ENCODE results near the gene CCDC150. TPM values are rescaled to one million over a fixed set of nuclear protein-coding genes. Genes with fewer than 3 reads are reported as not detected.

Gene CCDC150
- total RNA-seq, 1 experiment from 2014 or later, result 13.1 TPM

- peaks cover 19% of the 10 kb centered on the region for H3K4me1 ChIP-seq (ENCODE audit: insufficient read depth, low read length)
- no peak overlapping the region for H3K4me2 ChIP-seq (ENCODE audit: low read length)
- DNase-seq (no peak), ATAC-seq (no peak)
- no peaks in the 10 kb centered on the region for H3K79me2 ChIP-seq (ENCODE audit: low read length)
- no peak overlapping the region for H3K4me3 ChIP-seq (ENCODE audit: low read length)
- H3K9ac ChIP-seq (ENCODE audit: low read length), result no peak overlapping the region
- TF ChIP-seq EZH2 (IDR thresholded peaks at IDR 0.05; ENCODE audit: low read length, unreplicated experiment) (no peak), EZH2phosphoT487 (IDR thresholded peaks at IDR 0.05; ENCODE audit: borderline replicate concordance, low read length) (no peak), CTCF (conservative IDR thresholded peaks at IDR 0.05; ENCODE audit: low read depth, low read length) (no peak)
- no peak overlapping the region for H2AFZ ChIP-seq (ENCODE audit: low read length)
- intact Hi-C loops (cut with micrococcal nuclease), result loop anchor here (10.0 kb wide), 1 partner anchor 164 kb away; no protein-coding TSS in a partner anchor
- H3K27ac ChIP-seq (ENCODE audit: low read length), result no peak overlapping the region
- ChIA-PET CTCF (no interaction called here), POLR2A (ENCODE audit: unreplicated experiment) (no interaction called here)
- H3K27me3 ChIP-seq (ENCODE audit: low read length), result peaks cover 6% of the 10 kb centered on the region
- BruUV-seq (replicated peaks), result no TSS peak
- H3K9me3 ChIP-seq (ENCODE audit: low read length), result no peaks in the 10 kb centered on the region
- H4K20me1 ChIP-seq (ENCODE audit: low read length), result no peaks in the 10 kb centered on the region
- no peaks in the 10 kb centered on the region for H3K9me2 ChIP-seq (replicated peaks; ENCODE audit: low read length)
- H3K36me3 ChIP-seq (ENCODE audit: low read depth, low read length), result no peaks in the 10 kb centered on the region
- no peaks in the 10 kb centered on the region for H3F3A ChIP-seq (ENCODE audit: low read length, unreplicated experiment)
Observed at GRCh38 chr2:196591004-196591403, 48.5 kb upstream of the CCDC150 start.

- no TSS peak for BruUV-seq (replicated peaks)
- ATAC-seq, result no peak
- Histone ChIP-seq H4K20me1 (ENCODE audit: low read length) (no peaks in the 10 kb centered on the region), H3K27ac (ENCODE audit: low read length) (no peak overlapping the region), H3K4me1 (ENCODE audit: insufficient read depth, low read length) (peaks cover 13% of the 10 kb centered on the region), H3K4me2 (ENCODE audit: low read length) (no peak overlapping the region), H3K79me2 (ENCODE audit: low read length) (no peaks in the 10 kb centered on the region), H3K9ac (ENCODE audit: low read length) (no peak overlapping the region), H3K9me3 (ENCODE audit: low read length) (no peaks in the 10 kb centered on the region), H3K4me3 (ENCODE audit: low read length) (no peak overlapping the region), H3K36me3 (ENCODE audit: low read depth, low read length) (no peaks in the 10 kb centered on the region), H3K9me2 (replicated peaks; ENCODE audit: low read length) (no peaks in the 10 kb centered on the region), H3K27me3 (ENCODE audit: low read length) (peaks cover 6% of the 10 kb centered on the region), H2AFZ (ENCODE audit: low read length) (no peak overlapping the region), H3F3A (ENCODE audit: low read length, unreplicated experiment) (no peaks in the 10 kb centered on the region)
- ChIA-PET POLR2A (ENCODE audit: unreplicated experiment) (no interaction called here), CTCF (no interaction called here)
- intact Hi-C loops (cut with micrococcal nuclease), result loop anchor here (2.0 to 10.0 kb wide), 2 partner anchors 55 to 163 kb away; no protein-coding TSS in a partner anchor
- TF ChIP-seq EZH2 (IDR thresholded peaks at IDR 0.05; ENCODE audit: low read length, unreplicated experiment) (no peak), CTCF (conservative IDR thresholded peaks at IDR 0.05; ENCODE audit: low read depth, low read length) (no peak), EZH2phosphoT487 (IDR thresholded peaks at IDR 0.05; ENCODE audit: borderline replicate concordance, low read length) (no peak)
- no peak for DNase-seq
Observed at GRCh38 chr2:196591621-196592022, 47.9 kb upstream of the CCDC150 start.

GRCh38 chr2:196592331-196592910 is 47.1 kb upstream of the CCDC150 start:
- intact Hi-C loops (cut with micrococcal nuclease), result loop anchor here (2.0 to 10.0 kb wide), 2 partner anchors 56 to 162 kb away; no protein-coding TSS in a partner anchor
- DNase-seq (peak; percentile 38), ATAC-seq (peak; percentile 55)
- H3K9me2 ChIP-seq (replicated peaks; ENCODE audit: low read length), result no peaks in the 10 kb centered on the region
- peaks cover 6% of the 10 kb centered on the region for H3K27me3 ChIP-seq (ENCODE audit: low read length)
- POLR2A ChIA-PET (ENCODE audit: unreplicated experiment), result interaction anchor here (0.7 kb wide), 1 partner anchor 837 kb away, joined by 3 read pairs; no protein-coding TSS in a partner anchor
- no peaks in the 10 kb centered on the region for H3K9me3 ChIP-seq (ENCODE audit: low read length)
- H4K20me1 ChIP-seq (ENCODE audit: low read length), result no peaks in the 10 kb centered on the region
- H2AFZ ChIP-seq (ENCODE audit: low read length), result peak overlapping the region; percentile 48; the same call in 1 of the 2 replicates
- no peaks in the 10 kb centered on the region for H3K79me2 ChIP-seq (ENCODE audit: low read length)
- CTCF ChIA-PET, result interaction anchor here (0.6 kb wide), 1 partner anchor 1690 kb away, joined by 3 read pairs; no protein-coding TSS in a partner anchor
- H3K9ac ChIP-seq (ENCODE audit: low read length), result no peak overlapping the region
- no peaks in the 10 kb centered on the region for H3K36me3 ChIP-seq (ENCODE audit: low read depth, low read length)
- peak overlapping the region; percentile 94 for H3K4me2 ChIP-seq (ENCODE audit: low read length)
- peak overlapping the region; percentile 77 for H3K4me3 ChIP-seq (ENCODE audit: low read length)
- no peaks in the 10 kb centered on the region for H3F3A ChIP-seq (ENCODE audit: low read length, unreplicated experiment)
- no TSS peak for BruUV-seq (replicated peaks)
- H3K27ac ChIP-seq (ENCODE audit: low read length), result no peak overlapping the region
- peaks cover 5% of the 10 kb centered on the region for H3K4me1 ChIP-seq (ENCODE audit: insufficient read depth, low read length)
- TF ChIP-seq EZH2 (IDR thresholded peaks at IDR 0.05; ENCODE audit: low read length, unreplicated experiment), result no peak
- TF ChIP-seq CTCF (conservative IDR thresholded peaks at IDR 0.05; ENCODE audit: low read depth, low read length), result peak; percentile 34; the same call in 1 of the 2 replicates
- no peak for TF ChIP-seq EZH2phosphoT487 (IDR thresholded peaks at IDR 0.05; ENCODE audit: borderline replicate concordance, low read length)
